Osteocyte (in vitro differentiated cells): ENCODE data around the gene ATP5MC3. TPM values are rescaled to one million over a fixed set of nuclear protein-coding genes. Genes with fewer than 3 reads are reported as not detected.

Source experiments
- DNase-seq: peaks from one replicate; pipeline ENCODE4 v3.0.0; 2021; ENCODE audit warnings: mixed read lengths; ENCODE audit not compliant: unreplicated experiment; ENCODE audit errors: extremely low spot score
- H3K27ac Mint-ChIP-seq: one replicate; pipeline ENCODE4 v1.8.0; 2021; ENCODE audit warnings: mild to moderate bottlenecking, mixed read lengths; ENCODE audit not compliant: unreplicated experiment
- H3K27me3 Mint-ChIP-seq: one replicate; pipeline ENCODE4 v1.8.0; 2021; ENCODE audit warnings: mixed read lengths; ENCODE audit not compliant: unreplicated experiment
- H3K36me3 Mint-ChIP-seq: one replicate; pipeline ENCODE4 v1.8.0; 2021; ENCODE audit warnings: mixed read lengths; ENCODE audit not compliant: unreplicated experiment
- H3K4me1 Mint-ChIP-seq: one replicate; pipeline ENCODE4 v1.8.0; 2021; ENCODE audit warnings: mixed read lengths; ENCODE audit not compliant: unreplicated experiment
- H3K4me3 Mint-ChIP-seq: one replicate; pipeline ENCODE4 v1.8.0; 2021; ENCODE audit warnings: mild to moderate bottlenecking, moderate library complexity, mixed read lengths; ENCODE audit not compliant: unreplicated experiment
- H3K9me3 Mint-ChIP-seq: one replicate; pipeline ENCODE4 v1.8.0; 2021; ENCODE audit warnings: mixed read lengths; ENCODE audit not compliant: unreplicated experiment
- CTCF ChIP-seq: fragments of 200-600 bp; sonication (generic); IDR thresholded peaks from 2 replicates; pipeline ENCODE4 v1.5.0; 2021; ENCODE audit warnings: antibody characterized with exemption, mild to moderate bottlenecking, moderate library complexity
- total RNA-seq: library from RNA; stranded (reverse); gene quantifications from 2 replicates; pipeline ENCODE4 v1.2.1, GENCODE V29; 2021

ATP5MC3 gene
- total RNA-seq, 1 donor from 2014 or later: 155 TPM

- no peaks in the 10 kb centered on the region for H3K36me3 Mint-ChIP-seq
- no peak for TF ChIP-seq CTCF
- H3K27ac Mint-ChIP-seq: peak overlapping the region; percentile 98
- H3K4me1 Mint-ChIP-seq: peaks cover 29% of the 10 kb centered on the region
- peak overlapping the region; percentile 99 for H3K4me3 Mint-ChIP-seq
- no peaks in the 10 kb centered on the region for H3K27me3 Mint-ChIP-seq
- DNase-seq: no peak
- no peaks in the 10 kb centered on the region for H3K9me3 Mint-ChIP-seq
Measured at GRCh38 chr2:175169191-175169590, 12.3 kb downstream of the ATP5MC3 start.

- H3K4me1 Mint-ChIP-seq: peaks cover 29% of the 10 kb centered on the region
- peak overlapping the region; percentile 99 for H3K4me3 Mint-ChIP-seq
- no peaks in the 10 kb centered on the region for H3K9me3 Mint-ChIP-seq
- no peaks in the 10 kb centered on the region for H3K36me3 Mint-ChIP-seq
- peak overlapping the region; percentile 98 for H3K27ac Mint-ChIP-seq
- no peaks in the 10 kb centered on the region for H3K27me3 Mint-ChIP-seq
- TF ChIP-seq CTCF: no peak
- DNase-seq: no peak
Measured at GRCh38 chr2:175168564-175168945, 13.0 kb downstream of the ATP5MC3 start.

- TF ChIP-seq CTCF: no peak
- H3K4me1 Mint-ChIP-seq: peaks cover 29% of the 10 kb centered on the region
Measured at GRCh38 chr2:175167792-175168563, 13.5 kb downstream of the ATP5MC3 start, which contains the start of gene ATF2. ATF2 (minus strand) TSS chr2:175168203; CDS start chr2:175136443, 31,760 bp downstream.

DNA sequence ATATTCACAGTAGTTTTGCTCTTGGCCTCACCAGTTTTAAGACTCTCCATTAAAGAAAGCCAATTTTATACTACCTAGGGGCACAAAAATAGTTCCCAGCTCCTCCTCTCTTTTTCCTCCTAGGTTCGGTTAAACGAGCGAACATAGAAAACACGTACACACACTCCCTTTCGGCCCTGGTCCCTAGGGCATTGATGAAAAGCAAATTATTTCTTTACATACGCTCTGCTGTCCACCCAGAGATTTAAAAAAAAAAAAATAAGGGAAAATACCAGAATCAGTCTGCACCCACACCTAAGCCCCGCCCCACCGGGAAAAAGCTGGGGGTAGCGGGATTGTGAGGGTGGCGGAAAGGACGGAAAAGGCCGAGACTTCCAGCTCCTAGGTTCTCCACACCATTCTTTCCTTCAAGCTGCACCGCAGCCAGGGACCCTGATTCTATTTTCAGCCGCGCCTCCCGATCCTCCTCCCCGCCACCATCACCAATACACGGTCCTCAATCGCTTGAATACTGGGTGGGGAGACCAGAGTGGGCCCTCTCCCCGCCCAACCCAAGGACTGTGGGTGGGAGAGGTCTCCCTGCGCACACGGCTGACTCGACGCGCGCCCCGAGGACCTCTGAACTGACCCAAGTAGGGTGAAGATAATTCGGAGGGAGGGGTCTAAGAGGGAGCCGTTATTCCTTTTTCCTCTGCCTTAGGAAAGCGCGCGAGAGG, 14.3 kb downstream of the ATP5MC3 start:
- H3K27me3 Mint-ChIP-seq: no peaks in the 10 kb centered on the region
- peaks cover 29% of the 10 kb centered on the region for H3K4me1 Mint-ChIP-seq
- H3K36me3 Mint-ChIP-seq: no peaks in the 10 kb centered on the region
- no peak for DNase-seq
- H3K4me3 Mint-ChIP-seq: peak overlapping the region; percentile 99
- no peaks in the 10 kb centered on the region for H3K9me3 Mint-ChIP-seq
- no peak for TF ChIP-seq CTCF
- peak overlapping the region; percentile 98 for H3K27ac Mint-ChIP-seq

More at GRCh38 chr2:175167792-175168563, 13.5 kb downstream of the ATP5MC3 start, which contains the start of gene ATF2:
- Mint-ChIP-seq H3K4me3 (peak within 1 kb of the TSS; percentile 99), H3K27me3 (no peaks in the 10 kb centered on the region), H3K36me3 (no peaks in the 10 kb centered on the region), H3K27ac (peak within 1 kb of the TSS; percentile 98), H3K9me3 (no peaks in the 10 kb centered on the region)
- DNase-seq: peak; percentile 99

GRCh38 chr2:175166216-175166824, 15.2 kb downstream of the ATP5MC3 start:
- DNase-seq: no peak
- H3K36me3 Mint-ChIP-seq: no peaks in the 10 kb centered on the region
- peak overlapping the region; percentile 99 for H3K4me3 Mint-ChIP-seq
- no peaks in the 10 kb centered on the region for H3K9me3 Mint-ChIP-seq
- peak overlapping the region; percentile 98 for H3K27ac Mint-ChIP-seq
- no peak for TF ChIP-seq CTCF
- H3K4me1 Mint-ChIP-seq: peaks cover 29% of the 10 kb centered on the region
- H3K27me3 Mint-ChIP-seq: no peaks in the 10 kb centered on the region
